Adrenal gland (tissue), 5 donors: ENCODE measurements around the gene VGLL2.

ENCODE experiments used
- CTCF ChIP-seq, 6 experiments: fragments of 450-650 bp in 4 of 6; fragments of 200-600 bp in 2 of 6; sonication (generic) in 1 of 6; IDR thresholded peaks; 1 replicate in 5 of 6; 2 replicates in 1 of 6; pipeline versions ENCODE4 v1.5.1 to v1.8.0; 2016 to 2021; ENCODE audit warnings: antibody characterized with exemption in 6 of 6, mild to moderate bottlenecking in 2 of 6, moderate library complexity in 1 of 6
- POLR2A ChIP-seq, 2 donors: fragments of 450-650 bp; IDR thresholded peaks; one replicate each; pipeline ENCODE4 v1.6.1; 2017; ENCODE audit warnings: antibody characterized with exemption in 2 of 2, mild to moderate bottlenecking in 2 of 2, moderate library complexity in 1 of 2
- donor health status: DM: no; HTN: no; CAD: no.

- TF ChIP-seq CTCF (IDR thresholded peaks at IDR 0.05) (no peak), POLR2A (IDR thresholded peaks at IDR 0.05) (no peak)
Measured at GRCh38 chr6:117226778-117227177, 38.6 kb upstream of the VGLL2 start.
